LNCAP (cell line): ENCODE results near the gene TOPBP1.

Experiments used
- CTCF ChIP-seq: fragments of 450-650 bp; IDR thresholded peaks from 2 replicates; pipeline ENCODE4 v1.5.1; 2017; ENCODE audit warnings: mild to moderate bottlenecking

The TOPBP1 gene

GRCh38 chr3:133610031-133610430, 51.7 kb downstream of the TOPBP1 start:
- no peak for TF ChIP-seq CTCF

GRCh38 chr3:133608388-133608787, 53.4 kb downstream of the TOPBP1 start:
- no peak for TF ChIP-seq CTCF

- TF ChIP-seq CTCF: no peak
Measured at GRCh38 chr3:133607816-133608215, 53.9 kb downstream of the TOPBP1 start.

- no peak for TF ChIP-seq CTCF
Measured at GRCh38 chr3:133606902-133607301, 54.8 kb downstream of the TOPBP1 start.

GRCh38 chr3:133606342-133606741, 55.4 kb downstream of the TOPBP1 start:
- TF ChIP-seq CTCF: no peak

- TF ChIP-seq CTCF: no peak
Measured at GRCh38 chr3:133600572-133601081, 61.1 kb downstream of the TOPBP1 start.

GRCh38 chr3:133599280-133599679, 62.5 kb downstream of the TOPBP1 start:
- no peak for TF ChIP-seq CTCF

- TF ChIP-seq CTCF: no peak
Measured at GRCh38 chr3:133598405-133598804, 63.3 kb downstream of the TOPBP1 start.
